ENCODE results near the gene HTRA3. TPM values are rescaled to one million over a fixed set of nuclear protein-coding genes. Genes with fewer than 3 reads are reported as not detected.

HTRA3 gene
- total and polyA plus RNA-seq, 2 of the 4 experiments (the other 2 are of a cell fraction) = 1.3 to 9.5 TPM

DNA sequence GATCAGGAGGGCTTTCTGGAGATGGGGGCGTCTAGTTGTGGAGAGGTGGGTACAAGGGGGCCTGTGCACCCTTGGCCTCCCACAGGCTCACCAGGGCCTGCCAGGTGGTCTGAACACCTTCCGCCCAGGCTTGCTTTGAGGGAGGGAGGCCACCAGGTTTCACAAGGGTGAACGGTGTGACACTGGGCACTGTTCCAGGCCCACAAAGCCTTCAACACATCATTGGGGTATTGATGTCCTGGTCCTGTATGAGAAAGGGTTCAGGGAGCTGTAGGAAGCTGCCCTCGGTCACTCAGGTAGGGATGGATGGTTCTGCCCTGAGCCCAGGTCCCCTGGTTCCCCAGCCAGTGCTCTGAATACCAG, 6.0 kb downstream of the HTRA3 start (continued):
- TF ChIP-seq, protein P1, sequence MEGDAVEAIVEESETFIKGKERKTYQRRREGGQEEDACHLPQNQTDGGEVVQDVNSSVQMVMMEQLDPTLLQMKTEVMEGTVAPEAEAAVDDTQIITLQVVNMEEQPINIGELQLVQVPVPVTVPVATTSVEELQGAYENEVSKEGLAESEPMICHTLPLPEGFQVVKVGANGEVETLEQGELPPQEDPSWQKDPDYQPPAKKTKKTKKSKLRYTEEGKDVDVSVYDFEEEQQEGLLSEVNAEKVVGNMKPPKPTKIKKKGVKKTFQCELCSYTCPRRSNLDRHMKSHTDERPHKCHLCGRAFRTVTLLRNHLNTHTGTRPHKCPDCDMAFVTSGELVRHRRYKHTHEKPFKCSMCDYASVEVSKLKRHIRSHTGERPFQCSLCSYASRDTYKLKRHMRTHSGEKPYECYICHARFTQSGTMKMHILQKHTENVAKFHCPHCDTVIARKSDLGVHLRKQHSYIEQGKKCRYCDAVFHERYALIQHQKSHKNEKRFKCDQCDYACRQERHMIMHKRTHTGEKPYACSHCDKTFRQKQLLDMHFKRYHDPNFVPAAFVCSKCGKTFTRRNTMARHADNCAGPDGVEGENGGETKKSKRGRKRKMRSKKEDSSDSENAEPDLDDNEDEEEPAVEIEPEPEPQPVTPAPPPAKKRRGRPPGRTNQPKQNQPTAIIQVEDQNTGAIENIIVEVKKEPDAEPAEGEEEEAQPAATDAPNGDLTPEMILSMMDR (conservative IDR thresholded peaks at IDR 0.05; ENCODE audit: low read depth, low read length) = no peak
- no peak for TF ChIP-seq RFX5 (IDR thresholded peaks at IDR 0.05; ENCODE audit: low read depth, low read length)
- TF ChIP-seq MAZ (IDR thresholded peaks at IDR 0.05; ENCODE audit: borderline replicate concordance, low read depth, low read length) = no peak
- TF ChIP-seq RAD21 (IDR thresholded peaks at IDR 0.05; ENCODE audit: low read length) = no peak
- TF ChIP-seq FOS (IDR thresholded peaks at IDR 0.05; ENCODE audit: low read depth, low read length) = no peak

Measured in IMR-90 (cell line).